GM10266 (cell line): ENCODE results near the gene PIK3CA.
"Not testable (repeated sequence)": the region's sequence is repeated elsewhere in the genome, so short reads cannot be mapped to it uniquely, and the experiment has no call there.

Experiments
- DNase-seq: peaks from one replicate; pipeline ENCODE4 v3.0.0; 2012; ENCODE audit errors: extremely low spot score
- TF ChIP-seq, protein P1 (sequence below): IDR thresholded peaks from 2 replicates; pipeline ENCODE4 v1.5.1; 2012; ENCODE audit warnings: mild to moderate bottlenecking, low read depth; ENCODE audit not compliant: control insufficient read depth, insufficient read depth; ENCODE audit errors: missing control alignments

Gene PIK3CA

DNA sequence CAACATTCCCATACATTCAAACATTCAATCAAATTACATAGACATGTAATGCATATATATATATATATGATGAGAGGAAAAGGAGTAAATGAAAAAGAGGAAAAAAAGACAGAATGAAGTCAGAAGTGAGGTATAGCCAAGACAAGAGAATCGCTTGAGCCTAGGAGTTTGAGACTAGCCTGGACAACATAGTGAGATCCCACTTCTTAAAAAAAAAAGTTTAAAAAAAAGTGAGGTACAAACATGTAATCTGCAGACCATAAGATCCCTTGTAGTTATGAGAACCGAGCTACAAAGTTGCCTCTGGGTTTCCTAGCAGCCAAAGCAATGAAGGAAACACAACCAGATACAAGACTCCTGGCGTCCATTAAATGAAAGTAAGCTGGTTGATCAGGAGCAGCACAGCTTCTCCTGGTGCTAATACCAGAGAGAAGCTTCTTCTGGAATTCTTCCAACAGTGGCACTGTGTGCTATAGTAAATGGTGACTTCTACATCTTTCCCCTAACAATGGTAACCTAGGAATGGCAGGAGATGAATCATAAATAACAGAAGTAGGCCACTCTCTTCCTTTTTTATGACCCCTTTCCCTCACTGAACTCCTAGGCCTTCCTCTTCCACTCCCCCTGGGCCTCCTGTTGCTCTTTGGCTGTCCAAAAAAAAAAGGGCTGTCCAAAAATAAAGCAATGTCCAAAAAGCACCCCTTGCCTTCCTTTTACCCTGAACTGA is 99.3 kb downstream of the PIK3CA start:
- DNase-seq = no peak
- TF ChIP-seq, protein P1, sequence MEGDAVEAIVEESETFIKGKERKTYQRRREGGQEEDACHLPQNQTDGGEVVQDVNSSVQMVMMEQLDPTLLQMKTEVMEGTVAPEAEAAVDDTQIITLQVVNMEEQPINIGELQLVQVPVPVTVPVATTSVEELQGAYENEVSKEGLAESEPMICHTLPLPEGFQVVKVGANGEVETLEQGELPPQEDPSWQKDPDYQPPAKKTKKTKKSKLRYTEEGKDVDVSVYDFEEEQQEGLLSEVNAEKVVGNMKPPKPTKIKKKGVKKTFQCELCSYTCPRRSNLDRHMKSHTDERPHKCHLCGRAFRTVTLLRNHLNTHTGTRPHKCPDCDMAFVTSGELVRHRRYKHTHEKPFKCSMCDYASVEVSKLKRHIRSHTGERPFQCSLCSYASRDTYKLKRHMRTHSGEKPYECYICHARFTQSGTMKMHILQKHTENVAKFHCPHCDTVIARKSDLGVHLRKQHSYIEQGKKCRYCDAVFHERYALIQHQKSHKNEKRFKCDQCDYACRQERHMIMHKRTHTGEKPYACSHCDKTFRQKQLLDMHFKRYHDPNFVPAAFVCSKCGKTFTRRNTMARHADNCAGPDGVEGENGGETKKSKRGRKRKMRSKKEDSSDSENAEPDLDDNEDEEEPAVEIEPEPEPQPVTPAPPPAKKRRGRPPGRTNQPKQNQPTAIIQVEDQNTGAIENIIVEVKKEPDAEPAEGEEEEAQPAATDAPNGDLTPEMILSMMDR = no peak

DNA sequence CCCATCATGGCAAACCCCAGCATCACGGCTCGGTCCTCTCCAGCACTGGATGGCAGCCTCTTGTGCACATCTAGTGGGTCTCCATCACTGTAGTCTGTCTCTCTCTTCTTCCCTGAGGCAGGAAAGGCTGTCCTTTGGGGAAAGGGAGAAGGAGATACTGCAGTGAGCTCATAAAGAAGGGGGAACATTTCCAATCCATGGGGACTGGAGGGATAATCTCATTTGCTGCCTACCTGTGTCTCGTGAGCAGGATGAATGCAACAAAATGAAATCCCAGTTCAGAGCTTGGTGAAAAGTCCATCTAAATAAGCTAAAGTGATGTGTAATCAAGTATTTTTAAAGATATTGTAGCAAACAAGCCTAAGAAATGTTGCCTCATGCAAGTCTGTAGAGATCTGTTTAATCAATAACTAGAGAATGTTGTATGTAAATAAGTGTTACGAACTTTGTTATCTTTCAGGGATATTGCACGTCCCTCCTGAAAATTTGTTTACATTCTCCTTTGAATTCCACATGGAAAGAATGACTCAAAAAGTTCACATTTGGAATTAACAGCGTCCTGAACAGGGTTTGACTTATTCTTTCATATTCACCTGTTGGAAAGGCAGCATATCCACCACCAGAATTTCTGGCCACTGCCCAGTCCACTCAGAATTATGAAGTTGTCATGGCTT is 102.8 kb downstream of the PIK3CA start, which contains the start of gene KCNMB3:
Gene KCNMB3 (minus strand): TSS at position 312 of the 674 bp plus-strand sequence. CDS start 124 bp downstream, at position 188.
- TF ChIP-seq, protein P1 = no peak
- DNase-seq = no peak

DNA sequence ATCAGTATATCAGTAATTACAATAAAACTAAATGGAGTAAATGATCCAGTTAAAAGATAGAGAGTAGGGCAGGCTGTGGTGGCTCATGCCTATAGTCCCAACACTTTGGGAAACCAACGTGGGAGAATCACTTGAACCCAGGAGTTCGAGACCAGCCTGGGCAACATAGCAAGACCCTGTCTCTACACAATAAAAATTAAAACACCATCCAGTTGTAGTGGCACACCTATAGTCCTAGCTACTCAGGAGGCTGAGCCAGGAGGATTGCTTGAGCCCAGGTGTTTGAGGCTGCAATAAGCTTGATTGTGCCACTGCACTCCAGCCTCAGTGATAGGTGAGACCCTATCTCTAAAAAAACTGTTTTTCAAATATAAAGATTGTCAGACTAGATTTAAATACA is 108.7 kb downstream of the PIK3CA start:
- TF ChIP-seq, protein P1 = no peak
- no peak for DNase-seq

DNA sequence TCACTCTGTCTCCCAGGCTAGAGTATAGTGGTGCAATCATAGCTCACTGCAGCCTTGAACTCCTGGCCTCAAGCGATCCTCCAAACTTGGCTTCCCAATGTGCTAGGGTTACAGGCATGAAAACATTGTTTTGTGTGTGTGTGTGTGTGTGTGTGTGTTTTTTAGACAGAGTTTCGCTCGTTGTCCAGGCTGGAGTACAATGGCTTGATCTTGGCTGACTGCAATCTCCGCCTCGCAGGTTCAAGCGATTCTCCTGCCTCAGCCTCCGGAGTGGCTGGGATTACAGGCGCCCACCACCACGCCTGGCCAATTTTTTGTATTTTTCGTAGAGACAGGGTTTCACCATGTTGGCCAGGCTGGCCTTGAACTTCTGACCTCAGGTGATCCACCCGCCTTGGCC is 109.6 kb downstream of the PIK3CA start:
- DNase-seq = not testable (repeated sequence)

DNA sequence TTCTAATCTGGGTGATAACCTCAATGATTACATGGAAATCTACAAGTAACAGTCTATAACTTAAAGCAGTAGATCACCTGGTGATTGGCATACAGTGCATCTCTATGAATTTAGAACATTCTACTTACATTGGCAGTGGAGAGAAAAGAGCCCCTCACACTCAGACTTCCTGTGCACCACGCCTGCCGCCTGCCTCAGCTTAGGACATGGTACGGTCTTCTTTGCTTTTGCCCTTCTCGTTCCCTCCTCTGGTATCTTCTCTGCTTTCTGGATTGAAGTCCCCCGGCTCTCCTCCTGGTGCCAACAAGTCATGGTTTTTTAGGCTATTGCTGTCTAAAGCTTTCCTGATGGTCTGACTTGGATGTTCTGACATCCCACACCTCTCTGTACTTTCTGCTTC is 110.7 kb downstream of the PIK3CA start:
- DNase-seq = no peak
- TF ChIP-seq, protein P1 = no peak

DNA sequence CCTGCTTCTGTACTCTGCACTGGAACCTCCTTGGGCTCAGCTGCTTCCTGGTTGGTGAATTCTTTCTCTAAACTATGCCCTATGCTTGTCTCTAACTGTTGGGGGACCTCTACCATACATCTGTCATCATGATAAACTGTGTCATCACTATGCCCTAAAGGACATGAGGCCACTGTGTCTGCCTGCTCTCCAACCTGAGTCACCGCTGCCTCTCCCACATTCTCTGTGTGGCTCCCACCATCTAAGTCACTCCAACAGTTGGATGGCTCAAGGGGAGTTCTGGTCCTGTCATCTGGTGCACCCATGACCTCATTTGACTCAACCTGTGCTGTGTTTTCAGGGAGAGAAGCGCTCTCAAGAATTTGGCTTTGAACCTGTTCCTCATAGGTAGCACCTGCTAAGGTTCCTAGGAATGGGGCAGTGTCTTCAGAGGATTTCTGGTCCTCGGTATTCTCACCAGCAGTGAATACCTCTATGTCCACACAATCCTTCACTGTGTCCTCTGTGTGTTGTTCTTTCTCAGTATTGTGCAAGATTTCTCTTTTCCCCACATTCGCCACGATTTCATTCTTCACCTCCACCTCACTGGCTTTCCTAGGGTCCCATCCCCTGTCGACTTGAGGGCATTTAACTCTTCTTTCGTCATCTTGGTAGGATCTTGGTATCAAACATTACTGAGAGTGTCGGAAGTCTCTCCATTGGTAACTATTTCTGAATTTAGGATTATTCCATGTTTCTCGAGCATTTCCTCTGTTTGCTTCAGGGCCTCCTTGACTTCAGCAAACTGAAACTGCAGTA is 112.0 kb downstream of the PIK3CA start:
- DNase-seq = not testable (repeated sequence)

DNA sequence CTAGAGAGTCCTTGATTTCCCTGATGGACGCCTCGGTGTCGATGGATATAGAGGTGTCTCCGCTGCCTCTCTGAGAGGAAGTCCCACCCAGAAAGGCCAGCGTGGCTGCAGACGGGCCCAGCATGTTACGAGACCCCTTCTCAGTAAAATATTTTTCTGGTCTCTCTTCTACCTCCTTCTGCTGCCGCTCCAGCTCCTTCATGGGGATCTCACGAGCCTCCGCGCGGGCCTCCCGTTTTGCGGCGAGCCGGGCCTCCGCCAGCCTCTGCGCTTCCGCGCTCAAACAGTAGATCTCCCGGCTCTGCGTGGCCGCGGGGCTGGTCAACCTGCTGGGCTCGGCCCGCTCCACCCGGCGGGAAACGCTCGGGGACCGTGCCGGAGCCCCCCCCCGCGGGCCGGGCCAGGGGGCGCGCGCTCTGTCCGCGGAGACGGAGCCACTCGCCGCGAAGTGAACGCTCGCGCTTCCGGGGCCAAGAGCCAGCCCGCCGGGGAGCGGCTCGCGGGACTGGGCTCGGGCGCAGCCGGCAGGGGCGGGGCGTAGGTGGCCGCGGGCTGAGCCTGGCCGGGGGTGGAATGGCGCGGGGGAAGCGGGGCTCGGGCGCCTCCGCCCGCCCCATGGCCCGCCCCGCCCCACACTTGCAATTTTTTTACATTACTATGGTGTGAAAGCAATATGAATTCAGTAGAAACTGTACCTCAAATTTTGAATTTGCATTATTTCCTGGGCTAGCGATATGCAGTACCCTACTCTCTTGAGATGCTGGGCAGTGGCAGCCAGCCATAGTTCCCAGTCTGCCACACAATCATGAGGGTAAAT is 113.0 kb downstream of the PIK3CA start:
- TF ChIP-seq, protein P1 = no peak
- peak; percentile 97 for DNase-seq
